Measurements from ENCODE around the gene AQP7.

- TF ChIP-seq CTCF (IDR thresholded peaks at IDR 0.05; ENCODE audit: poor library complexity, severe bottlenecking) (no peak), EZH2 (IDR thresholded peaks at IDR 0.05; ENCODE audit: borderline replicate concordance, insufficient read depth, low read length, poor library complexity, severe bottlenecking) (no peak), POLR2AphosphoS5 (IDR thresholded peaks at IDR 0.05) (no peak), EP300 (conservative IDR thresholded peaks at IDR 0.05; ENCODE audit: poor library complexity, severe bottlenecking) (no peak), MXI1 (conservative IDR thresholded peaks at IDR 0.05; ENCODE audit: poor library complexity, severe bottlenecking) (no peak), TAF1 (IDR thresholded peaks at IDR 0.05; ENCODE audit: low read depth) (no peak), REST (IDR thresholded peaks at IDR 0.05; ENCODE audit: borderline replicate concordance) (no peak)
Measured at GRCh38 chr9:33440609-33441008, 38.2 kb upstream of the AQP7 start.

Data from neural cell (in vitro differentiated cells).